T-helper 9 cell (primary cell): Measurements from ENCODE around the gene C2CD5.
A peak's percentile ranks its signal among the peaks of the same experiment; 100 is the strongest.
"Not testable (repeated sequence)": the region's sequence is repeated elsewhere in the genome, so short reads cannot be mapped to it uniquely, and the experiment has no call there.

Experiments used
- DNase-seq: peaks from one replicate; pipeline ENCODE4 v3.0.0-alpha.2; 2020

Gene C2CD5

DNA sequence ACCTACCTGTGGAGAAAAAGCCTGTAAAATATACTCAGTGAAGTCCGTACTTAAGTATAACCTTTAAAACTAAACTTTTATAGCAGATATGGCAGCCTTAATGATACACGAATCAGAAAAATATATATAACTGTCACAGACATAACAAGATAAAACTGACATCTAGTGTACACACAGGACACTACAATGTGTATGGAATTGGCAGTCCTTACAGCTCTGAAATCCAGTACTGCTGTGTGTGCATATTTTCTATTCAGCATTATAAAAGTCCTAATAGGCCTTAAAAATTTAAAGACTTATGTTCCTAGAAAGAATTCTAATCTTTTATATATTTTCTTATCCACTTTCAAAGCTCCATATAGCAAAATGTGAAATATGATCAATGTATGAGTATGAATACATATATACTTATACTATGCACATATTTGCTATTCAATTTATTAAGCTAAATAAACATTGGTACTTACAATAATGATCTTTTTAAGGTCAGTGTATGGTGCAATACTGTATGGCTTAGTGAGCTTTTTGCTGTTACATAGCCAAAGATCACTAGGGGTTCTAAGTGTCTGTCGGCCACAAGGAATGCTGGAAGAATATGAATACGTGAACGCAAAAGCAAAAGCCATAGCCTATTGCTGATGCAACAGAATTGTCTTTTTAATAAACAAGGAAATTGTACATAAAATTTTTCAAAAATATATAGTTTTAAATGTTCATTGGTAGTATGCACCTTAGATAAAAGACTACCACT lies 69.2 kb downstream of the C2CD5 start:
- no peak for DNase-seq

DNA sequence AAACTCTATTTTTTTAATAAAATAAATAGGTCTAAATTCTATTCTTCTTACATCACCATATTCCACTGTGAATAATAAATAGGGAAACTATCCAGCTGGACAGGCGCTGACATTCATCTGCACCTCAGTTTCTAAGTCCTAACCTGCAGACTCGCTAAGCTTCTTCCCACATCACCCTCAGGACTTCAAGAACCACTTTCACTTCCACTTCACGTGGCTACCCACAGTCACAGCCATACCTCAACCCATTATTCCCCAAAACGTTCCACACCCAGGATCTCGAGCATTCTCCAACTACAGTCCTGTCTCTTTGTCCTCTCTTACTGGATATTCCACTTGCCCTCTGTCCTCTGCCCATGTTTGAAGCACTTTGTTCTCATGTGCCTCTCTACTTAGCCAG lies 71.1 kb downstream of the C2CD5 start:
- DNase-seq: no peak

- DNase-seq: no peak
Observed at GRCh38 chr12:22467190-22467589, 77.2 kb downstream of the C2CD5 start.

DNA sequence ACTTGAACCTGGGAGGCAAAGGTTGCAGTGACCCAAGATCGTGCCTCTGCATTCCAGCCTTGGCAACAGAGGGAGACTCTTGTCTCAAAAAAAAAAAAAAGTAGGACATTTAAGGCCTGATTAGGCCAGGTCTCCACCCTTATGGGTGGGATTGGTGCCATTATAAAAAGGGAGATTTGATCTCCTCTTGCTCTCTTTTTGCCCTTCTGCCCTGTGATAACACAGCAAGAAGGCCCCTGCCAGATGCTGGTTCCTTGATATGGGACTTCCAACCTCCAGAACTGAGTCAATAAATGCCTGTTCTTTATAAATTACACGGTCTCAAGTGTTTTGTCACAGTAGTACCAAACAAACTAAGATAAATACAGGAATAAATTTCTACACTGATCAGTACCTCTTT lies 81.0 kb downstream of the C2CD5 start:
- DNase-seq: no peak

DNA sequence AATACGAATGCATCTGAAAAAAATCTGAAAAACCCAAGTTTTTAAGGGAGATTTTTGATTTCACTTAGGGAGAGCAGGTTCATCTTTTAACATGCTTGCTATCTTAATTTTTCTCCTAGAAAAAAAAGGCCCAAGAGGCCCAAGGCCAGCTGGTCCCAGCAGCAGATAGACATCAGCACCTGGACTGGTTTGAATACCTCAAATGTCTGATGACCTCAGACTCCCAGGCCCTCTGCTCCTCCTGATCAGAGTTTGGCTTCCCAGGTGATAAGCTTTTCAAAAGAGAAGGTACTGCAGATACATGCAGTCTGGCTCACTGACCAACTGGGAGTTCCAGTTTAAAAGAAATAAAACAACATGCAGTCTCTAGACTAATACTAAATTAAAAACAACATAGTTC lies 82.6 kb downstream of the C2CD5 start:
- DNase-seq: no peak

DNA sequence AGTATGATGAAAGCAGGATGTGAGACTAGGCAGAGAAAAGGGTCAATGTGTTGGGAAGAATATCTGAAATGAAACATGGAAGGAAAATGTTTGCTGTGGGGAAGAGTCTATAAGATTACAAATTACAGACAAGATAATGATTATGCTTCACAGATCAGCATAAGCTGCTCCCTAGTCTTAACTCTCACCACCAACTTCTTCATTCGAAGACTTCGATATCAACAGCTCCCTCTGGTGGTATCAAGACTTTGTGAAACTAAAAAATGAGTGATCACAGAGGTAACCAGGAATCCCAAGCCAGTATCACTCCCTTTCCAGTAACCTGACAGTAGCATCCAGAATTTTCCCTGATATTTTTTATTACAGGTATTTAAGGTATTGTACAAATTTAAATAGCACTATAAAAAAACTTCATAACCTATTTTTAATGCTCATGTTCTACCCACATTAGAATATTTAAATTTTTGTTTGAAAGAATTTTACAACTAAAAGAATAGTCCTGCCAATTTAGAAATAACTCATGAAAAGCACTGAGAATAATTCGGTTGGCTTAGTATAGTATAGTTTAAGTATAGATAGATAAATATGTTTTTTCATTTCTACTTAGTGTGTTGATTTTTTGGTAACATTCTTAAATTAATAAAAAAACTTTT lies 84.4 kb downstream of the C2CD5 start:
- no peak for DNase-seq

DNA sequence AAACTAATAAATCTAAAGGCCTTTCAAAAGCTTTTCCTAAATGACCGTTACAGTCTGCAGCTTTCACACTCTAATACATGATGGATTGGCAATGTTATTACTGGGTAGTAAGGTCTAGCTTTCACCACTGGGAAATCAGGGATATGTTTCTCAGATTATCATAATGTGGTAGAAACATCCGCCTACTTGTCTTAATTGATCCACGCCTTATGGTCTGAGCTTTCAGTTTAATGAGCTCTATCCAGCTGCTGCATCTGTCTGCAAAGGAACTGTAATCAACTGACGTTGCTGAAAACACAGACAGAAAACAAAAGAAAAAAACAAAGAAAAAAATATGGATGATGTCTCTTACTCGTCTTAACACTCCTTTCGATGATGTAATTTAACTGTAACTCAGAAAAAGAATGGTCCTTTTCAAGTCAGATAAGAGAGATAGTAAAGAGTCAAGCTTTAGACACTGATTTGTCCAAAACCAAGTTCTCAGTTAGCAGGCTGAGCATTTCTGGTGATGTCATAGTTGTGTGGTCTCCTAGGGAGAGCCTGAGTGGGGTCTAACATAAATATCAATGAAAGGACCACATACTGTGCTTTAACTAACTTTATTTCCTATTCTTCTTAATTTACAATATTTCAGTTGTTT lies 85.9 kb downstream of the C2CD5 start:
- DNase-seq: no peak

DNA sequence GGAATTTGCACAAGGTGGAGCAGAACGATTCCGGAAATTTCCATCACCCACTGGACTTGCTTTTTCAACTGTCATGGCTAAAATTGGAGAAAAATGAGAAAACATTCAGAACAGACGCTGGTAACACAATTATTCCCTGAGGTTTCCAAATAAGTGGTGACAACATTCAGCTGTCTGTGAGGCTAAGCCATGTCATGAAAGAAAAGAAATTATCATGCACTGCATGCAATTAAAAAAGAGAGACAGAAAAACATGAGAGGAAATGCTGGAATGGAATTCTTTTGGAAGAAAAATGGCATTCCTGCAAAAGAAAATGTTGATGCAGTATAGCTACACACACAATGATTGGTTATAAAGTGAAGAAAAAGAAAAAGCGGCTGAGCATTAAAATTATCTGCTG lies 87.3 kb downstream of the C2CD5 start:
- DNase-seq: no peak

- no peak for DNase-seq
Observed at GRCh38 chr12:22453511-22453910, 90.8 kb downstream of the C2CD5 start.

DNA sequence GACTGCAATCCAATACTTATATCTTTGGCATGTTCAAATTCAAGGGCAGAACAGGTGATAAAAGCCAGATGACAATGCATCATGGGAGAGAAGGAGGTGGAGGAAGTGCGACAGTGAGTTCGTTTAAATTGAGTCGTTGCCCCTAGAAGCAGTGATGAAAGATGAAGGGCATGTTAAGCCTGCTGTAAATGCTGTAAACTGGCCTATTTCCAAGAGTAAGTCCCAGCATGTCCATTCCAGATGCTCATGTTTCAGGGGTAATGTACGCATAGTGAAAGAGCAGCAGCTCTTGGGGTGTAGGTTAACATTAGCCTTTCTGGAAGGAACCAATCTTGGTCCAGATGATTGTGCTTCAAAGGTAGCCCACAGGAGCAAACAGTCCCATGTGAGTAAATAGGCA lies 97.1 kb downstream of the C2CD5 start:
- DNase-seq: no peak

DNA sequence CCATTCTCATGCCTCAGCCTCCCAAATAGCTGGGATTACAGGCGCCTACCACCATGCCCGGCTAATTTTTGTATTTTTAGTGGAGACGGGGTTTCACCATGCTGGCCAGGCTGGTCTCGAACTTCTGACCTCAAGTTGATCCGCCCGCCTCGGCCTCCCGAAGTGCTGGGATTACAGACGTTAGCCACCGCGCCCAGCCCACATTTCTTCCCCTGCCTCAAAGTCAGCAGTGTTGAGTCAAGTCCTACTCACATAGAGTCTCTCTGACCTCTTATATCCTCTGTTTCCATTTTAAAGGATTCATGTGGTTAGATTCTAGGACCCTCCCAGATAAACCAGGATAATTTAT lies 100.1 kb downstream of the C2CD5 start:
- DNase-seq: not testable (repeated sequence)

DNA sequence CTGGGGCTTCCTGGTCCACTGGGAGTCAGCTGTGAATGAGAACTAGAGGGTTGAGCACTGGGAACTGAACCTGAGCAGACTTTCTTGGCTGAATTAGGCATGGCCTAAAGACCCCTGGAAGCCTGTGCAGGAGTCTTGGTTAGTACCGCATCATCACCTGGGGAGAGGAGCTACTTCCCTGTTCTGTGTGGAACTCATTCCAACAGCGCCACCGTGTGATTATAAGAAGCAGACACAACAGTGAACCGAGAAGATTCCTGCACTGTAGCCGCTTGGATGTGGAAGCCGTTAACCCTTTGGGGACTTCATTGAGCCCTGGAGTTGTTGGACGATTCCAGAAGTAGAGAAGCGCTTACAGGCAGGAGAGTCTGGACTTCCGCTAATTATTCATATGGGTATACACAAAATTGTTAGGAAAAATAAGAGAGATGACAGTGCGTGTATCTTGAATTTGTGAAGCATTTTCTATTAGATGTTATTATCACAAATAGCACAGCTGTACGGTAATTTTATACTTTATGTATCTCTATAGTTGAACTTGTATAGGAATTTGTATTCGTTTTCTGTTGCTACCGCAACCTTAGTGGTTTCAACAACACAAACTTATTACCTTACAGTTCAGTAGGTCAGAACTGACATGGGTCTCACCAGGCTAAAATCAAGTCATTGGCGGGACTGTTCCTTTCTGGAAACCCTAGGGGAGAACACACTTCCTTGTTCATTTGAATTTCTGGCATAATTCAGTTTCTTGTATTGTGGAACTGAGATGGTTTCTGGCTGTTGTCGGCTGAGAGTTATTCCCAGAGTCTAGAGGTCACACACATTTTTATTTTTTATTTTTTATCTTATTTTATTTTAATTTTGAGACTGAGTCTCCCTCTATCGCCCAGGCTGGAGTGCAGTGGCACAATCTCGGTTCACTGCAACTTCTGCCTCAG lies 100.7 kb downstream of the C2CD5 start:
- DNase-seq: peak; percentile 42

DNA sequence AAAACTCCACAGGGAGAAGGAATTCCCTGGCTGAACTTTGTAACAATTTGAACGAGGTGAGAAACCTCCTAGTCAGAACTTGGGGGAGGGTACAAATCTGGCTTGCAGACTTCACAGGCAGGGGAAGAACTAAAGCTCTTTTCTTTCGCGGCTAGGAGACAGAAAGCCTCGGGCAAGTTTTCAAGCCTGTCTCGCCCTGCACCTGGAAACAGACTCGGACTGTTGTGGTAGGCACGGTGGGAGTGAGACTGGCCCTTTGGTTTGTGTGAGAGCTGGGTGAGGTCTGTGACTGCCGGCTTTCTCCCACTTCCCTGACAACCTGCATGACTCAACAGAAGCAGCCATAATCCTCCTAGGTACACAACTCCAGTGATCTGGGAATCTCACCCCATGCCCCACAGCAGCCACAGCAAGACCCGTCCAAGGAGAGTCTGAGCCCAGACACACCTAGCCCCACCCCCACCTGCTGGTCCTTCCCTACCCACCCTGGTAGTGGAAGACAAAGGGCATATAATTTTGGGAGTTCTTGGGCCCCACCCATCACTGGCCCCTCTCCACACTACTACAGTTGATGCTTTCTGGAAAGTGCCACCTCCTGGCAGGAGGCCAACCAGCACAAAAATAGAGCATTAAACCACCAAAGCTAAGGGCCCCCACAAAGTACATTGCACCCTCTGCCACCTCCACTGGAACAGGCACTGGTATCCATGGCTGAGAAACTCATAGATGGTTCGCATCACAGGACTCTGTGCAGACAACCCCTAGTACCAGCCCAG lies 107.1 kb downstream of the C2CD5 start:
- no peak for DNase-seq

GRCh38 chr12:22435583-22435982 lies 108.8 kb downstream of the C2CD5 start:
- DNase-seq: no peak

- no peak for DNase-seq
Observed at GRCh38 chr12:22431693-22432251, 112.6 kb downstream of the C2CD5 start.

DNA sequence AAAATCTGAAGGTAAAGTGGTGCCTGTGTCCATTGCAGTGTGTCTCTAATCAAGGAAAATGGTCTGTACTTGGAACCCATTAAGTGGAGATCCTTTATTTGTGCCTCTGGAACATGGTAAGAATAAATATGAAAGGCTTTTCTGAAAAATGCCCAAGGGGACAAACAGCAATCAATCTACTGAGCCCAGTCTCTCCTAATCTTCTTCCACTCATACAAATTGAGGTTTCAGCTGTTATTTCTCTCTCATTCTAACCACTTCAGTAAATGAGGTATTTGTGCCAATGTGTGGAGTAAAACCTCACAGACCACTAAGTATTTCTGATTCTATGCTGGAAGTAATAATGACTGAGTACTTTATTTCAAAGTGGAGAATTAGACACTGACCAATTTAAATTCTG lies 127.5 kb downstream of the C2CD5 start:
- no peak for DNase-seq

GRCh38 chr12:22415342-22416309 lies 128.7 kb downstream of the C2CD5 start:
- no peak for DNase-seq

- no peak for DNase-seq
Observed at GRCh38 chr12:22414742-22415141, 129.6 kb downstream of the C2CD5 start.

DNA sequence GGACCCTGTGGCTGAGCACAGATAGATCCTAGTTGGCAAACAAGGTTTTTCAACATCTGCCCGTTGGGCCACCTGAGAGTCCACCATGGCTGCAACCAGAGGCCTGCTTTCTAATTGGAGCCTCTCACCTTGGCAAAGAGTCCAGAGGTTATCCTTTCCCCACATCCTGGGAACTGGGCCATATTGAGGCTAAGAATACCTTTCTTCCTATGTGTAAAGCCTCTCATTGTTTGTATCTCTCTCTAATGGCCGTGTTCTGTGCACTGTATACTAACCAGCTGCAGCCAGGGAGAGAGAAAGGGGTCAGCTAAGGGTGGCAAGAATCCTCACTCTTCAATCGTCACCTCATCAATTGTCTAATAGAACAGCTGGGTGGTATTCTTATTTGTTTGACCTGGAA lies 130.8 kb downstream of the C2CD5 start:
- no peak for DNase-seq

DNA sequence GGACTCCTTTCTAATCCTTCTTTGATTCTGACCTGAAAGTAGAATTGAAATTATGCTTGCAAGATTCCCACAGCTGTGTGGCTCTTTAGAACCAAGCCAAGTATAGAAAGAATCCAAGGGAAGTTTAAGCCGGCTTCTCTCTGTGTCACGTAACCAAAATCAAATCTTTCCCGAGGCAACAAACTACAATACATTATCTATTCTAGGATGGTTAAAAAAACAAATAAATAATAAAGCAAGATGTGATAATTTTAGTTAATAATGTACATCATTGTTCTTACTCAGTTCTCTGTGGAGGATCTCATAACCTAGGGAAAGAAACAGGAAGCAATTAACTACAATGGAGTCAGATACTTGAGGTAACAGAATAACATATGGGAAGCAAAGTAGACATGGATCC lies 131.8 kb downstream of the C2CD5 start:
- DNase-seq: no peak

GRCh38 chr12:22410486-22410885 lies 133.9 kb downstream of the C2CD5 start:
- no peak for DNase-seq
